Measurements from ENCODE around the gene DDX41.

The DDX41 gene

DNA sequence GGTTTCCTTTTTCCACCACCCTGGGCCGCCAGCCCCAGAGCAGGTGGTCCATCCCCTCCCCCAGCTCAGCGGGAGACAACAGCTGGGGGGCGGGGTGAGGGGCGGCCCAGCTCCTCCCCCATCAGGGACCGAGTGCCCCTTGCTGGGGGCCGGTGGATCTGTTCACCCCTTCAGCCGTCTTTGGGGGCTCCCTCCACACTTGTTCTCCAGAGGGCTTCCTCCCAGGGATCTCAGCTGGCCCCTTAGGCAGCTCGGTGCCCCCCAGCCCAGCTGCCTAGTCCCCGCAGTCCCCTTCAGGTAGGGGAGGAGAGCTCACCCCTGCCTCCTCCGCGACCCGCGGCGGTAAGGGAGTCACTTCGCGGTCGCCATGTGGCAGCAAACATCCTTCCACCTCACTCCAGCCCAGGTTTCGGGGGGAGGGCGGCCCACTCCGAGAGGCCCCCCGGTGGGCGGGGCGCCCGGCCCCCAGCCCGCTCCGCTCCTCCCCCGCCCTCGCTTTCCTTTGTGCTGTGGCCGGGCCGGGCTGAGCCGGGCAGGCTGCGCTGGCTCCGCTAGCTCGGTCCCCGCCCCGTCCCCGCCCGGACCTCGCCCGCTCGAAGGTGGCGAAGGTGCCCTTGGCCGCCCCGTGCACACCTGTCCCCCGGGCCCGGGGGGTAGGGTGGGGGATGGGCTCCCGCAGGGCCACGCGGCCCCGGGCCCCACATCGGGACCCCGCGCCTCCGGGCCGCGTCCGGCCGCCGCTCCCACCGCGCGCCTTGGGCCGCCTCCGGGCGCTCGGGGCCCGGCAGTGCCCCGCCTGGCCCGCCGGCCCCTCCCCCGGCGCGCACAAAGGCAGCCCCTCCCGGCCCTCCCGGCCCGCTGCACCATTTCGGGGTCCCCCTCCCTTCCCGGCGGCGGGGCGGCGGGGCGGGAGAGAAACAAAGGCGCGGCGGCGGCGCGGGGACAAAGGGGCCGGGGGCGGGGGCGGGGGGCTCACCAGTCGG lies 44.0 kb downstream of the DDX41 start:
- Histone ChIP-seq H3K27me3 (ENCODE audit: insufficient read depth, insufficient read length) (no peaks in the 10 kb centered on the region), H3K4me3 (ENCODE audit: insufficient read length, low read depth) (peak overlapping the region; percentile 93), H3K9me3 (ENCODE audit: insufficient read depth, low read length) (no peaks in the 10 kb centered on the region), H3K9ac (ENCODE audit: insufficient read length, low read depth) (peak overlapping the region; percentile 99), H3K36me3 (ENCODE audit: insufficient read depth, insufficient read length, low read length) (peaks cover 54% of the 10 kb centered on the region), H3K4me1 (ENCODE audit: insufficient read depth, insufficient read length) (peaks cover 54% of the 10 kb centered on the region)
- no peak for DNase-seq (ENCODE audit: low read depth, low spot score)
- TF ChIP-seq YY1 (IDR thresholded peaks at IDR 0.05; ENCODE audit: insufficient read depth, insufficient read length) (no peak), SUZ12 (IDR thresholded peaks at IDR 0.05; ENCODE audit: extremely low read depth, insufficient read depth, insufficient read length) (no peak), ZNF274 (IDR thresholded peaks at IDR 0.05; ENCODE audit: low read depth, low read length) (no peak)

DNA sequence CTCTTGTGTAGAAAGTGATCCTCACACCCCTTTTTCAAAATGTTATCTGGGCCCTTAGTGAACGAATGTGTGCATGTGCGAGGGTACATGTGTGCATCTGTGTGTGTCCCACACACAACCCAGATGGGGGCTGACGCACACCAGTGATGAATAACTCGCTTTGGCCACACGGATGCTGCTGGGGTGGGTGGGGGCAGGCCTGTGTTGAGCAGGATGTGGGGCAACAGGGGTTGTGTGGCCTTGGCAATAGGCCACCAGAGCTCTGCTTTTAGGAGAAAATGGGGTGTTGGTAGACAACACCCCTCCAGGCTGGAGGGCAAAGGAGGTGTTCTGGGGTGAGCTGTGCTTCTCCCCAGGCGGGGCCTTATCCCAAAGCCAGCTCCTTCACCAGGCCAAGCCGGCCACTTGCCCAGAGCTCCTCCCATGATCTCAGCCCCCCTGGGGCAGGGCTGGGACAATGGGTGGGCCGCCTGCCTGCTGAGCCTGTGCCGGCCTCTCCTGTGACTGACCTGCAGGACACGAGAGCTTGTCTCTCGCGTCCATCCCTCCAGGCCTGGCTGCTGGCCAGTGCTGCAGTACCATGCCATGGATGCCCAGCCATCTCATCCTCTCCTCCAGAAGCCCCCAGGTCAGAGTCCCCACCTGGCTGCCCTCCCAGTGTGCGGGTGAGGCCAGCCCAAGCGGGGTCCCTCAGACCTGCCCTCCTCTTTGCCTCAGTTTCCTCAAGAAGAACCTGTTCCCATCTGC lies 45.0 kb downstream of the DDX41 start:
- peak overlapping the region; percentile 99 for H3K9ac ChIP-seq (ENCODE audit: insufficient read length, low read depth)
- no peak for DNase-seq (ENCODE audit: low read depth, low spot score)
- peaks cover 57% of the 10 kb centered on the region for H3K36me3 ChIP-seq (ENCODE audit: insufficient read depth, insufficient read length, low read length)
- TF ChIP-seq ZNF274 (IDR thresholded peaks at IDR 0.05; ENCODE audit: low read depth, low read length): no peak
- no peak for TF ChIP-seq SUZ12 (IDR thresholded peaks at IDR 0.05; ENCODE audit: extremely low read depth, insufficient read depth, insufficient read length)
- no peak for TF ChIP-seq YY1 (IDR thresholded peaks at IDR 0.05; ENCODE audit: insufficient read depth, insufficient read length)
- peak overlapping the region; percentile 93 for H3K4me3 ChIP-seq (ENCODE audit: insufficient read length, low read depth)
- H3K9me3 ChIP-seq (ENCODE audit: insufficient read depth, low read length): no peaks in the 10 kb centered on the region
- no peaks in the 10 kb centered on the region for H3K27me3 ChIP-seq (ENCODE audit: insufficient read depth, insufficient read length)
- H3K4me1 ChIP-seq (ENCODE audit: insufficient read depth, insufficient read length): peaks cover 54% of the 10 kb centered on the region

DNA sequence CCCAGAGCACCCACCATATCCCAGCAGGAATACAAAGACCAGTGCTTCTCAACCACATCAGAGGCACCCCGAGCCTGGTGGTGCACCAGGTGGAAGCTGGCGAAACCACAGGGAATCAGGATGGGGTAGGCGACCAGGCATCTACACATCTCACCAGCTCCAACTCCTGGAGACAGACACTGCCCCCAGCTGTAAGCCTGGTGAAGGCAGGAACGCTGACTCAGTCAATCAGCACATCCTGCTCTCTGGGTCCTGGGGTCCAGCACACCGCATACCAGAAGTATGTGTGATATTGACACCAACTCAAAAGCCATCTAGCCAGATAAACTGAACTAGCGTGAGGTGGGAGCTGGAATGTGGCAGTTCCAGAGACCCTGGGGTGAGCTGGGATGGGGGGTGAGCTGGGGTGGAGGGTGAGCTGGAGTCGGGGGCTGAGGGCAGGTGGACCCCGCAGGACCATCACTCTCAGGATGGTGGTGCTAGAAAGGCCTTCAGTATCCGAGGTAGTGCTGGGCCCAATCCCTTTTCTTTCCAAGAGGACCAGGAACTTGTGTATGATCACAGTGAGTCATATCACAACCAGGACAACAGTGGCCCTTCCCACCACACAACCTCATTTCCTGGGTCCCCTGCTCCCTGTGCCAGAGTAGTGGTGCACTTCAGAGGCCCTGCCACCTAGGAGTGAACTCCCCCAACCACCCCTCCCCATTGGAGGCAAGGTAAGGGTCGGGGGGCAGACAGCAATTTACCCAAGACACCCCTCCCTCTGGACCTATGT lies 45.8 kb downstream of the DDX41 start:
- DNase-seq (ENCODE audit: low read depth, low spot score): no peak
- Histone ChIP-seq H3K4me1 (ENCODE audit: insufficient read depth, insufficient read length) (peaks cover 51% of the 10 kb centered on the region), H3K9ac (ENCODE audit: insufficient read length, low read depth) (no peak overlapping the region)

DNA sequence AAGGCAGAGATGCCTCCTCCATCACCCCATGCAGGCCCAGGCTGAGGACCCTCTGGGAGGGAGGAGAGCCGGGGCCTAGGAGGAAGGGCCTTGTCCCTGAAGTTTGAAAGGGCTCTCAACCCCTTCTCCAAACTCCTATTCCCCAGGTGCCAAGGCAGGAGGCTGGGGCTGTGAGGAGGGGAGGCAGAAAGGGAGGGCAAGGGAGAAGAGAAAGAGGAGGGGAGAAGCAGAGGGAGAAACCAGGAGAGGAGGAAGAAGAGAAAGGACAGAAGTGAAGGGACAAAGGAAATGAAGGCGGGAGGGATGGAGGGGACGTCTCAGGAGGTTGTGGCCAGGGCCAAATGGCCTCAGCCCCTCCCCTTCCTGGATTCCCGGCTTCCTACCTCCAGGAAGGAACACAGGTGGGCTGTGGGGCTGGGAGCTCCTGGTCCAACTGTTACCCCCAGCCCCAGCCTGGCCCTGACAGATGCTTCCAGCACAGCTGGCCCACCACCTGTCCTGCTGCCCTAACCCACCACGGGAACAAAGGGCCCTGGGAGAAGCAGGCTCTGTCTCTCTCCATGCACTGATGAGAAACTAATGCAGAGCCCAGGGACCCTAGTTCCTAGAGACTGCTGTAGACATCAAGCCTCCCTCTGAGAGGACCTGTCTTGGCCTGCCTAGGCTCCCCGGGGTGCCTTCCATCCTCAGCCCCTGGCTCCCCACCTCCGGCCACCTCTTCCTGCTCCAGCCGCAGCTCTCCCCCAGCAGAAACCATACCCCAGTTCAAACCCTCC lies 46.8 kb downstream of the DDX41 start:
- H3K4me3 ChIP-seq (ENCODE audit: insufficient read length, low read depth): no peak overlapping the region
- H3K27me3 ChIP-seq (ENCODE audit: insufficient read depth, insufficient read length): no peaks in the 10 kb centered on the region
- peaks cover 72% of the 10 kb centered on the region for H3K36me3 ChIP-seq (ENCODE audit: insufficient read depth, insufficient read length, low read length)
- H3K4me1 ChIP-seq (ENCODE audit: insufficient read depth, insufficient read length): peaks cover 47% of the 10 kb centered on the region
- no peak for TF ChIP-seq ZNF274 (IDR thresholded peaks at IDR 0.05; ENCODE audit: low read depth, low read length)
- no peak for TF ChIP-seq YY1 (IDR thresholded peaks at IDR 0.05; ENCODE audit: insufficient read depth, insufficient read length)
- TF ChIP-seq SUZ12 (IDR thresholded peaks at IDR 0.05; ENCODE audit: extremely low read depth, insufficient read depth, insufficient read length): no peak
- no peak for DNase-seq (ENCODE audit: low read depth, low spot score)
- H3K9me3 ChIP-seq (ENCODE audit: insufficient read depth, low read length): peaks cover 9% of the 10 kb centered on the region; the same call in 1 of the 2 replicates
- H3K9ac ChIP-seq (ENCODE audit: insufficient read length, low read depth): peak overlapping the region; percentile 71

More for the DNA sequence above, 45.8 kb downstream of the DDX41 start:
- no peak for TF ChIP-seq YY1 (IDR thresholded peaks at IDR 0.05; ENCODE audit: insufficient read depth, insufficient read length)
- peaks cover 62% of the 10 kb centered on the region for H3K36me3 ChIP-seq (ENCODE audit: insufficient read depth, insufficient read length, low read length)
- peak overlapping the region; percentile 93 for H3K4me3 ChIP-seq (ENCODE audit: insufficient read length, low read depth)
- peaks cover 8% of the 10 kb centered on the region; the same call in 1 of the 2 replicates for H3K9me3 ChIP-seq (ENCODE audit: insufficient read depth, low read length)
- no peaks in the 10 kb centered on the region for H3K27me3 ChIP-seq (ENCODE audit: insufficient read depth, insufficient read length)

DNA sequence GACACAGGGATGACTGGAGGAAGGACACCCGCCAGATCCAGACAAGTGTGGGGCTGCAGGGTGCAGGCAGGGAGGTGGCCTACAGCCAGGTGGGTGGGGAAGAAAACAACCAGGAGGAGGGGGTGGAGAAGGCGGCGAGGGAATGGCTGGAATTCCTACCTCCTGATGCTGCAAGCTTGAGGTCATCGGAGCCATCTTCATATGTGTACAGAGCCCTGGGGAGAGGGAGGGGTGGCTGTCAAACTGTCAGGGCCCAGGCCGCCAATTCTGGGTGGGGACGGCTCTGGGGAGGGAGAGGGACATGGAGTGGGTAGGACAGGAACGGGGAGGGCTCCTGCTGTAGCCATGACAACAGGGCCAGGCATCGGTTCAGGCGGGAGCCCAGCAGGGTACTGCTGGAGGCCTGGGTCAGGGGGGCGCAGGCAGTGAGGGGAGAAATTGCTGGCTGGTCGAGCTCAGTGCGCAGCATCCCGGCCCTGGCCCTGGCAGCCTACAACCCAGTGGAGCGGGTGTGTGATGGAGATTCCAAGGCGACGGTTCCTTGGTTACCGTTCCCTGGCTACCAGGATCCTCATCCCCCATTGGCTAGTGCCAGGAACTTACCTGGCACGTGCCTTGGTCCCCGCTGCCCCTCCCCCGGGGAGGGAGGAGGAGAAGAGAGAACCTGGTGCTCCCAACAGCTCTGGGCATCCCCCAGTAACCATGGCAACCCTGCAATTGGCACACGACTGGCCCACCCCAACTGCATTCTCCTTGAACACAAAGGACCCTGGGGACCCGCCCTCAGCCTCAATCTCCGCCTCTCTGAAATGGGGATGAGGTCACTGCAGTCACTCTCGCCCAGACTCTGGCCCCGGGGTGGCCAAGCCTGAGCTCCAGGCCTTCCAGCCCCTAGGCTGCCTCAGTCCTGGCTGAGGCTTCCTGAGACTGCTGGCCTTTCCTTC lies 47.8 kb downstream of the DDX41 start:
- no peak for DNase-seq (ENCODE audit: low read depth, low spot score)

More for the DNA sequence above, 47.8 kb downstream of the DDX41 start:
- Histone ChIP-seq H3K27me3 (ENCODE audit: insufficient read depth, insufficient read length) (no peaks in the 10 kb centered on the region), H3K36me3 (ENCODE audit: insufficient read depth, insufficient read length, low read length) (peaks cover 72% of the 10 kb centered on the region), H3K9ac (ENCODE audit: insufficient read length, low read depth) (peak overlapping the region; percentile 71), H3K4me3 (ENCODE audit: insufficient read length, low read depth) (no peak overlapping the region), H3K9me3 (ENCODE audit: insufficient read depth, low read length) (peaks cover 9% of the 10 kb centered on the region; the same call in 1 of the 2 replicates), H3K4me1 (ENCODE audit: insufficient read depth, insufficient read length) (peaks cover 41% of the 10 kb centered on the region)
- no peak for TF ChIP-seq ZNF274 (IDR thresholded peaks at IDR 0.05; ENCODE audit: low read depth, low read length)
- TF ChIP-seq SUZ12 (IDR thresholded peaks at IDR 0.05; ENCODE audit: extremely low read depth, insufficient read depth, insufficient read length): no peak
- TF ChIP-seq YY1 (IDR thresholded peaks at IDR 0.05; ENCODE audit: insufficient read depth, insufficient read length): no peak

Data from NT2/D1 (cell line).